DND-41 (cell line): ENCODE results near the gene SERPINE2.

Experiments
- ATAC-seq: fragments of 200-7000 bp; cut with Tn5 transposase; 3 replicates; pipeline ENCODE4 v1.9.1; 2021; ENCODE audit warnings: low read depth; ENCODE audit not compliant: insufficient read depth
- DNase-seq: peaks from one replicate; pipeline ENCODE4 v3.0.0-alpha.2; 2020
- H2AFZ ChIP-seq: 2 replicates; pipeline ENCODE4 v1.6.0; 2012; ENCODE audit warnings: low read depth, low read length
- H3K27ac ChIP-seq: 2 replicates; pipeline ENCODE4 v1.5.1; 2012; ENCODE audit warnings: low read length, inconsistent platforms
- H3K27me3 ChIP-seq: fragments of 200-600 bp; sonication (generic); 2 replicates; pipeline ENCODE4 v1.6.0; 2012; ENCODE audit warnings: low read length, mild to moderate bottlenecking, inconsistent platforms; ENCODE audit not compliant: insufficient read depth, poor library complexity
- H3K36me3 ChIP-seq: 2 replicates; pipeline ENCODE4 v1.5.1; 2012; ENCODE audit warnings: low read length, inconsistent platforms; ENCODE audit not compliant: insufficient read depth
- H3K4me1 ChIP-seq: 2 replicates; pipeline ENCODE4 v1.5.1; 2012; ENCODE audit warnings: mild to moderate bottlenecking, low read length; ENCODE audit not compliant: insufficient read depth
- H3K4me2 ChIP-seq: 2 replicates; pipeline ENCODE4 v1.6.0; 2012; ENCODE audit warnings: mild to moderate bottlenecking, moderate library complexity, low read length, inconsistent platforms; ENCODE audit not compliant: insufficient read depth
- H3K4me3 ChIP-seq, 2 experiments: fragments of 200-600 bp in 1 of 2; shearing (Covaris generic) in 1 of 2; 2 replicates each; pipeline ENCODE4 v1.5.1; 2012 to 2016; ENCODE audit warnings: inconsistent platforms in 2 of 2, low read length in 2 of 2, mild to moderate bottlenecking in 2 of 2, low read depth in 1 of 2, moderate library complexity in 1 of 2
- H3K79me2 ChIP-seq: 2 replicates; pipeline ENCODE4 v1.6.0; 2012; ENCODE audit warnings: low read length, inconsistent platforms; ENCODE audit not compliant: insufficient read depth
- H3K9ac ChIP-seq: 2 replicates; pipeline ENCODE4 v1.6.0; 2012; ENCODE audit warnings: low read depth, mild to moderate bottlenecking, inconsistent platforms, low read length, moderate library complexity
- H3K9me3 ChIP-seq: 2 replicates; pipeline ENCODE4 v1.5.1; 2012; ENCODE audit warnings: low read length, moderate library complexity, mild to moderate bottlenecking, inconsistent platforms; ENCODE audit not compliant: insufficient read depth, severe bottlenecking
- H4K20me1 ChIP-seq: 2 replicates; pipeline ENCODE4 v1.6.0; 2012; ENCODE audit warnings: low read length; ENCODE audit not compliant: insufficient read depth
- CTCF ChIP-seq: IDR thresholded peaks from 2 replicates; pipeline ENCODE4 v1.5.1; 2012; ENCODE audit warnings: borderline replicate concordance, low read length, moderate library complexity, mild to moderate bottlenecking; ENCODE audit not compliant: poor library complexity, severe bottlenecking; ENCODE audit errors: extremely low read depth
- EZH2 ChIP-seq: IDR thresholded peaks from 3 replicates; pipeline ENCODE4 v1.6.1; 2012; ENCODE audit warnings: borderline replicate concordance, low read depth, mild to moderate bottlenecking, moderate library complexity, low read length, inconsistent platforms; ENCODE audit not compliant: severe bottlenecking

Gene SERPINE2

GRCh38 chr2:223978451-223978850 is 60.6 kb downstream of the SERPINE2 start:
- no peaks in the 10 kb centered on the region for H3K27me3 ChIP-seq
- H3K4me1 ChIP-seq: no peaks in the 10 kb centered on the region
- H3K36me3 ChIP-seq: no peaks in the 10 kb centered on the region
- H3K4me3 ChIP-seq: no peak overlapping the region
- no peaks in the 10 kb centered on the region for H3K9me3 ChIP-seq
- no peak overlapping the region for H3K27ac ChIP-seq
- TF ChIP-seq EZH2: no peak
- no peak for TF ChIP-seq CTCF
- no peak overlapping the region for H2AFZ ChIP-seq
- ATAC-seq: no peak
- no peak overlapping the region for H3K4me2 ChIP-seq
- no peak overlapping the region for H3K9ac ChIP-seq
- H3K79me2 ChIP-seq: no peaks in the 10 kb centered on the region
- H4K20me1 ChIP-seq: no peaks in the 10 kb centered on the region
- DNase-seq: no peak

GRCh38 chr2:223976635-223977226 is 62.4 kb downstream of the SERPINE2 start:
- no peak for DNase-seq
- H2AFZ ChIP-seq: no peak overlapping the region
- no peak overlapping the region for H3K27ac ChIP-seq

GRCh38 chr2:223973606-223974005 is 65.5 kb downstream of the SERPINE2 start:
- Histone ChIP-seq H2AFZ (no peak overlapping the region), H3K4me3 (no peak overlapping the region), H3K9ac (no peak overlapping the region), H3K36me3 (no peaks in the 10 kb centered on the region; the same call in 1 of the 2 replicates), H3K27me3 (no peaks in the 10 kb centered on the region), H3K9me3 (no peaks in the 10 kb centered on the region), H3K4me2 (no peak overlapping the region), H4K20me1 (no peaks in the 10 kb centered on the region), H3K27ac (no peak overlapping the region), H3K4me1 (no peaks in the 10 kb centered on the region), H3K79me2 (no peaks in the 10 kb centered on the region)
- ATAC-seq (no peak), DNase-seq (no peak)
- TF ChIP-seq CTCF (no peak), EZH2 (no peak)

More at GRCh38 chr2:223976635-223977226, 62.4 kb downstream of the SERPINE2 start:
- no peak overlapping the region for H3K4me2 ChIP-seq
- TF ChIP-seq CTCF (no peak), EZH2 (no peak)
- H4K20me1 ChIP-seq: no peaks in the 10 kb centered on the region
- H3K27me3 ChIP-seq: no peaks in the 10 kb centered on the region
- no peaks in the 10 kb centered on the region for H3K79me2 ChIP-seq
- no peak overlapping the region for H3K4me3 ChIP-seq
- H3K4me1 ChIP-seq: no peaks in the 10 kb centered on the region
- no peaks in the 10 kb centered on the region for H3K9me3 ChIP-seq
- no peak for ATAC-seq
- no peaks in the 10 kb centered on the region for H3K36me3 ChIP-seq
- H3K9ac ChIP-seq: no peak overlapping the region

GRCh38 chr2:223972656-223973102 is 66.4 kb downstream of the SERPINE2 start:
- no peaks in the 10 kb centered on the region for H3K27me3 ChIP-seq
- no peak for ATAC-seq
- no peak overlapping the region for H2AFZ ChIP-seq
- DNase-seq: no peak
- no peaks in the 10 kb centered on the region for H3K4me1 ChIP-seq
- peaks cover 7% of the 10 kb centered on the region; the same call in 1 of the 2 replicates for H3K36me3 ChIP-seq
- TF ChIP-seq CTCF (no peak), EZH2 (no peak)
- no peaks in the 10 kb centered on the region for H4K20me1 ChIP-seq
- H3K9me3 ChIP-seq: no peaks in the 10 kb centered on the region
- H3K4me2 ChIP-seq: no peak overlapping the region
- no peak overlapping the region for H3K27ac ChIP-seq
- no peak overlapping the region for H3K9ac ChIP-seq
- no peaks in the 10 kb centered on the region for H3K79me2 ChIP-seq
- H3K4me3 ChIP-seq: no peak overlapping the region
